ENCODE results near the gene MPC1.

MPC1 gene

GRCh38 chr6:166382933-166383801, at the start of gene MPC1:
MPC1 (minus strand) TSS chr6:166382940; CDS start chr6:166382876, 64 bp downstream.
- peak; percentile 94 to 95 for DNase-seq

DNA sequence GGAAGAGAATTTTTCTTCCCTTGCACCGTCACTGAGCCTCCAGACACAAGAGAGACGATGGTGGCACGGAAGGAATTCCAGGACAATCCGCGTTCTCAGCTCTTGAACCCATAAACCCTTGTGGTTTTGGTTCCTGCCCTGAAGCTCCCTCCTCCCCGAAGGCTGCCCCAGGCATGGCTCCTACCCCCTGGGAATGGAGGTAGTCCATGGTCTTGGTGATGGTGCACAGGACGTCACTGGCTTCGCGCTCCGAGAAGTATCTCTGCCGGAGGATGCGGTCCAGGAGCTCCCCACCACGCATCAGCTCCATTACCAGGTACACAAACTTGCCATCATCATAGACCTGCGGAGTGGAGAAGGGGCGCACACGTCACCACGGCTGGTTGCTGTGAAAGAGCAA, 47.5 kb upstream of the MPC1 start:
- DNase-seq: peak in 1 of 2 donors; percentile 8

- no peak for DNase-seq
Measured at GRCh38 chr6:166424431-166424830, 41.7 kb upstream of the MPC1 start.

DNA sequence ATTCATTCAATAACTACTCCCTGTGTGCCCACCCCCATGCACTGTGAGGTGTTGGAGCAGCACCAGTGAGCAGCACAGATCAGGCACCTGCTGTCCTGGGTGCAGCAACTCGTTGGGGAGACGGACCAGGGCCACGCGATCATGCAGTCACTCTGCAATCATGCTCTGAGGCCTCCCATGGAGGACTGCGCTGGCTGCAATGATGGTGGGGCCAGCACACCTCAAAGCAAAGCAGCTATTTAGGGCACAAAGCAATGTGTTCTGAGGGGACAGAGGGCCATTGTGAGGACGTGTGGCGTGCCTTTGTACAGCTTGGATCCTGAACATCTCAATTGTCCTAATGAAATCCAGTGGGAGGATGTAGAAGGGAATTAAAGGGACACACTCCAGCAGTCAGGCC, 41.0 kb upstream of the MPC1 start:
- no peak for DNase-seq

DNA sequence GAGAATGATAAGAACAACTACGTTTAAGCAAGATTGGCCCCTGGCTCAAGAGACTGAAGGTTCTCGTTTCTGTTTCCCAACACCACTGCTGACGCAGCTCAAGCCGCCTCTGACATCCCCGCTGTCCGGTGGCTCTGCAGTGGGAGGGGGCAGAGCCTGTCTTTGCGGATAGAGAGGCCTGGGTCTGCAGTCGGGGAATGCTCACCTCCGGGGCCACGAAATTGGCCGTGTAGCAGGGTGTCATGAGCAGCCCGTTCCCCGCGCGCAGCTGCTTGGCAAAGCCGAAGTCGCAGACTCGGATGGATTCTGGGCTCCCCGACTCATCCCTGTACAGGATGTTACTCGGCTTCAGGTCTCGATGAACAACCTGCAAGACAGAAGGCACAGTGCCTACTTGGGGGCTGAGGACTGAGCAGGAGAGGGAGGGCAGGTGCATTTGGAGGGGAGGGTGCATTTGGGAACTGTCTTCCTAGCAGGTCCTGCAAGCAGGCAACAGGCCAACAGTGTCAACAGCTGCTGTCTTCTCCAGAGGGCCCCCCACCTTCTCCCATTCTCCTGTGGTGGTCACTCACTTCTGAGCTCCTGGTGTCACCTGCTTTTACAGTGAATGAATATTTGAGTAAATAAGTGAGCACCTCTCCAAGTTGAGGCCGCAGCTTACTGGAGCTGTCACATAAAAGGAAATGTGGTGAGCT, 40.5 kb upstream of the MPC1 start:
- DNase-seq: no peak

GRCh38 chr6:166422201-166422940, 39.6 kb upstream of the MPC1 start:
- DNase-seq: no peak

DNA sequence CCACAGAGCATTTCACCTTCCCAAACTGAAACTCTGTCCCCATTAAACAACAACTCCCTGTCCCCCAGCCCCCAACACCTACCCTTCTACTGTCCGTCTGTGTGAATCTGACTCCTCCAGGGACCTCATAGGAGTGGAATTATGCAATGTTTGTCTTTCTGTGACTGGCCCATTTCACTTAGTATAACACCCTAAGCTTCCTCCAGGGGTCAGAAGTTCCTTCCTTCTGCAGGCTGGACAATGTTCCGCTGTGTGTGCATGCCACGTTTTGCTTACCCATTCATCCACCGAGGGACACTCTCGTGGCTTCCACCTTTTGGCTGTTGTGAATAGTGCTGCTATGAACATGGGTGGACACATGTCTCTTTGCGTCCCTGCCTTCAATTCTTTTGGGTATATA, 37.6 kb upstream of the MPC1 start:
- DNase-seq: no peak

- DNase-seq: no peak
Measured at GRCh38 chr6:166419717-166420116, 37.0 kb upstream of the MPC1 start.

DNA sequence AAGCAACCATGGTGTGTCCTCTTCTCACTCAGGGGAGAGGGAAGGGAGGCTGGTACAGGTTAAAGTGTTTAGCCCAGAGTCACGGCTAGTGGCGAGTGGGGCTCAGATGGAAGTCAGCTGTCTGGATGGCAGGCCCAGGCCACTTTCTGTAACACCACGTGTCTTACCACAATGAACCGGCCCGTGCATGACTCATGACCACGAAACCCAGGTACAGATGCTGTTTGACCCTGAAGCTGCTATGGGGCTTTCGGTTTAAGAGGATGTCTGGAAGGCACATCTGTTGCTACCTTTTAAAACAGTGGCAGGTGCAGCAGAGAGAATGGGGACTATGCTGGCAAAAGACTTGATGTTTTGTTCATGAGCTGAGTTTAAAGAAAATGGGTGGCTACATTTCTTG, 36.5 kb upstream of the MPC1 start:
- DNase-seq: peak; percentile 56 to 61

- DNase-seq: peak in 1 of 2 donors; percentile 33
Measured at GRCh38 chr6:166418691-166419143, 36.0 kb upstream of the MPC1 start.

- DNase-seq: peak; percentile 15 to 39
Measured at GRCh38 chr6:166417285-166417691, 34.5 kb upstream of the MPC1 start.

GRCh38 chr6:166415833-166416347, 33.1 kb upstream of the MPC1 start:
- no peak for DNase-seq

GRCh38 chr6:166415306-166415705, 32.6 kb upstream of the MPC1 start:
- DNase-seq: peak in 1 of 2 donors; percentile 30

DNA sequence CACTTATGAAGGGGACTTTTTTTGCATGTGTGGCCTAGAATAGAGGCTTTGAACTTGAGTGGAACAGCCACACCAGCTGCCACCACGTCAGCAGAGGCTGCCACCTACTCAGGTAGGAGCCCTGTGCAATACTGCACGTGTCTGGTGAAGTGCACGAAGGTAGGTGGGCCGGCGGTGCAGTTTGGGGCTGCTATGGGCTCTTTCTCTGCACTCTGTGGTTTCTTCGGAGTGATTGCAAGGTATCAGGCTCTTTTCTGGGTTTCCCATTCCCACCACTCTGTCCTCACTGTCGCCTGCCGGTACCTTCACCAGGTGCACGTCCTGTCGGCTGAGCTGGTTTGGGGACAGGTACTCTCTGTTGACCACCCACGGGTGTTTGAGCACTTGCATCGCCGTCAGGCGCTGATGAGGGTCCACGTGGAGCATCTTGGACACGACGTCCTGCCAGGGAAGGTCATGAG, 30.8 kb upstream of the MPC1 start:
- DNase-seq: no peak

- DNase-seq: no peak
Measured at GRCh38 chr6:166412911-166413384, 30.2 kb upstream of the MPC1 start.

GRCh38 chr6:166412156-166412910, 29.6 kb upstream of the MPC1 start:
- DNase-seq: no peak

DNA sequence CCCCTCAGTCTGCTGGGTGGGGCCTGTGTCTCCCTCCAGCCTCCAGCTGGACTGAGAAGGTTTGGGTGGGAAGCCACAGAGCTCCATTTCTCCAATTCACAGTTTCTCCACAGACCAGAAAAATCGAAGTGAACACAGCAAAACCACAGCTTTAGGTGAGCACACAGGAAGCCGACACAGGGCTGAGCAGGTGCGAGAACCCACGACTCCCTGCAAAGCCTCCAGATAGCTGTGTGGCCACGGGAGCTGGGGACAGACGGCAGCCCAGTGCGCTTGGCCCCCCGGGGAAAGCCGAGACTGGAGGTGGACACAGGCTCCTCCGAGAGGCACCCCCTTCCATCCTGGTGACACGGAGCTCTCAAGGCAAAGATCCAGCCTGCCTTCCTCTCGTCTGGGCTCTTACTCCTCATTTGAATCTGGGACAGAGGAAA, 29.0 kb upstream of the MPC1 start:
- peak in 1 of 2 donors; percentile 23 for DNase-seq

GRCh38 chr6:166411271-166411670, 28.5 kb upstream of the MPC1 start:
- DNase-seq: no peak

DNA sequence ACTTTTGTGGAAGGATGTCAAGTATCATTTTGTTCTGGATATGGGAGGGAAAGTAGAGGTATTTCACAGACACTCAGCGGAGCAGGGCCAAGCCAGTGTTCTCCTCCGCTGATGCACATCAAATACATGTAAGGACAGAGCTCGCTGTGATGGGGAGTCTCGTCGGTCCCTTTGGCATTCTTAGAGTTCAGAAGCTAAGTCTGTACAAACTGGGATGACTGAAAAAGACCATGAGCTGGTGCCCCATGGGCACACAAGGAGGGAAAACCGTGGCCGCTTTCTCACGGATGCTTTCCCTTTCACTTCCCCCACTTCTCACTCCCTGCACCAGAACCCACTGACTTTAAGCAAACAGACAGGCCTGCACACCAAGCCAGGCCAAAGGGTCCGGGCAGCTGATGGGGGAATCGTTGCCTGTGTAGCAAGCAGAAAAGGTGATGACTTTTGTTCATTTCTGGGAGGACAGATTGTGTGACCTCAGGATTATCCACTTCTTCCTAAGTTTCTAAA, 27.7 kb upstream of the MPC1 start:
- DNase-seq: no peak

GRCh38 chr6:166408936-166409755, 26.4 kb upstream of the MPC1 start:
- DNase-seq: no peak

DNA sequence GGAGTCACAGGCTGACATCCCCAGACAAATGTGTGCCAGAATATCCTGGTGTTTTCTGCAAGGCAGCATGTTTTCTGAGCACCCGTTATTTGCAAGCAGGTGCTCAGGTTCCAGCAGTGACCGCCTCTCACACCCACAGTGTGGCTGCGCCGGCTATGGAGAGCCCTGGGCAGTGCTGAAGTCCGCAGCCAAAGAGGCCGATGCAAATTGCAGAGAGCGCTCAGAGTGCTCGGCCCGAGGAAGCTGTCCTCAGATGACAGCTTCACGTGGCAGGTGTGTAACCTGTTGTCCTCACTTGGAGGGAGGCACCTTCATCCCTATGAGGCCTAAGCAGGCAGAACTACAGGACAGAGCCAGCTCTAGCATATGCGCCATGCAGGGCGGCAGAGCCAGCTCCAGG, 23.5 kb upstream of the MPC1 start:
- no peak for DNase-seq

Data from stimulated activated CD4-positive, alpha-beta T cell treated with anti-CD3 and anti-CD28 coated beads, Interleukin-2, amount 100 ng/mL, for 24 hours (primary cell).